HepG2 (cell line): ENCODE data around the gene CABLES1. TPM values are rescaled to one million over a fixed set of nuclear protein-coding genes. Genes with fewer than 3 reads are reported as not detected.
A peak's percentile ranks its signal among the peaks of the same experiment; 100 is the strongest.

ENCODE experiments used
- DNMT3B ChIP-seq: conservative IDR thresholded peaks from 2 replicates; pipeline ENCODE4 v1.6.1; 2016; ENCODE audit warnings: missing biosample characterization, control low read depth
- FUBP1 ChIP-seq: sonication (generic); formaldehyde crosslinking; IDR thresholded peaks from 2 replicates; pipeline ENCODE4 v1.5.1; 2020; ENCODE audit warnings: missing genetic modification reagents, mild to moderate bottlenecking, borderline replicate concordance
- HNRNPL ChIP-seq: fragments of 200-400 bp; formaldehyde crosslinking; IDR thresholded peaks from 2 replicates; pipeline ENCODE4 v1.6.1; 2017; ENCODE audit warnings: mild to moderate bottlenecking, low read depth, low read length
- NFATC3 ChIP-seq: sonication (generic); formaldehyde crosslinking; IDR thresholded peaks from 2 replicates; pipeline ENCODE4 v1.5.1; 2020; ENCODE audit warnings: mild to moderate bottlenecking, missing genetic modification reagents
- NFE2L1 ChIP-seq: sonication (generic); formaldehyde crosslinking; IDR thresholded peaks from 2 replicates; pipeline ENCODE4 v1.4.0; 2020; ENCODE audit warnings: missing genetic modification reagents, mild to moderate bottlenecking, borderline replicate concordance
- NFYC ChIP-seq: IDR thresholded peaks from 2 replicates; pipeline ENCODE4 v1.6.1; 2016; ENCODE audit warnings: missing genetic modification reagents, missing compliant biosample characterization
- SALL1 ChIP-seq: sonication (generic); formaldehyde crosslinking; IDR thresholded peaks from 2 replicates; pipeline ENCODE4 v1.8.0; 2022; ENCODE audit warnings: mild to moderate bottlenecking, missing genetic modification reagents
- SRF ChIP-seq: IDR thresholded peaks from 2 replicates; pipeline ENCODE4 v1.6.1; 2011; ENCODE audit warnings: mild to moderate bottlenecking, low read depth, low read length, moderate library complexity
- ZBTB33 ChIP-seq: sonication (generic); formaldehyde crosslinking; IDR thresholded peaks from 2 replicates; pipeline ENCODE4 v1.4.0; 2020; ENCODE audit warnings: missing genetic modification reagents
- ZBTB38 ChIP-seq: sonication (generic); formaldehyde crosslinking; IDR thresholded peaks from 2 replicates; pipeline ENCODE4 v1.5.1; 2020; ENCODE audit warnings: mild to moderate bottlenecking, missing genetic modification reagents
- ZFX ChIP-seq: sonication (generic); formaldehyde crosslinking; IDR thresholded peaks from 2 replicates; pipeline ENCODE4 v1.4.0; 2020; ENCODE audit warnings: mild to moderate bottlenecking, low read depth, missing genetic modification reagents, moderate library complexity
- ZFY ChIP-seq: sonication (generic); formaldehyde crosslinking; IDR thresholded peaks from 2 replicates; pipeline ENCODE4 v1.4.0; 2020; ENCODE audit warnings: missing genetic modification reagents
- ZIK1 ChIP-seq: sonication (generic); formaldehyde crosslinking; IDR thresholded peaks from 2 replicates; pipeline ENCODE4 v1.5.0; 2020; ENCODE audit warnings: mild to moderate bottlenecking, low read depth, missing genetic modification reagents, borderline replicate concordance
- ZMYM2 ChIP-seq: sonication (generic); formaldehyde crosslinking; IDR thresholded peaks from 2 replicates; pipeline ENCODE4 v1.8.0; 2022; ENCODE audit warnings: mild to moderate bottlenecking, missing genetic modification reagents
- ZNF264 ChIP-seq: sonication (generic); formaldehyde crosslinking; IDR thresholded peaks from 2 replicates; pipeline ENCODE4 v1.4.0; 2020; ENCODE audit warnings: missing genetic modification reagents
- ZNF776 ChIP-seq: sonication (generic); formaldehyde crosslinking; IDR thresholded peaks from 2 replicates; pipeline ENCODE4 v1.4.0; 2020; ENCODE audit warnings: mild to moderate bottlenecking, missing genetic modification reagents
- ZNF790 ChIP-seq: sonication (generic); formaldehyde crosslinking; IDR thresholded peaks from 2 replicates; pipeline ENCODE4 v1.8.0; 2022; ENCODE audit warnings: missing genetic modification reagents, mild to moderate bottlenecking, borderline replicate concordance
- polyA plus RNA-seq, 8 experiments: library from polyadenylated mRNA; depleted of rRNA in 3 of 8; stranded (reverse) in 7 of 8; unstranded in 1 of 8; fragments of >200 nt; fragmentation: Illumina TruSeq in 4 of 8; extraction: Trizol in 4 of 8; gene quantifications; 2 replicates each; pipeline versions ENCODE4 v1.2.1 to v1.2.3, GENCODE V29; 2011 to 2016; ENCODE audit warnings: low read depth in 4 of 8, missing spikeins in 1 of 8, mixed read lengths in 1 of 8; ENCODE audit not compliant: insufficient read depth in 1 of 8
- total RNA-seq, 5 experiments: library from RNA; depleted of rRNA; stranded (reverse); fragments of >200 nt; fragmentation: Illumina TruSeq; extraction: Trizol; gene quantifications; 2 replicates each; pipeline ENCODE4 v1.2.3, GENCODE V29; 2016; ENCODE audit warnings: low read depth in 1 of 5
- TF ChIP-seq, protein P1 (sequence below): sonication (generic); formaldehyde crosslinking; IDR thresholded peaks from 2 replicates; pipeline ENCODE4 v1.4.0; 2020; ENCODE audit warnings: mild to moderate bottlenecking, missing genetic modification reagents
- TF ChIP-seq, protein P2 (sequence below): sonication (generic); formaldehyde crosslinking; IDR thresholded peaks from 2 replicates; pipeline ENCODE4 v1.4.0; 2020; ENCODE audit warnings: missing genetic modification reagents, borderline replicate concordance
- TF ChIP-seq, protein P3 (sequence below): sonication (generic); formaldehyde crosslinking; IDR thresholded peaks from 2 replicates; pipeline ENCODE4 v1.5.0; 2020; ENCODE audit warnings: missing genetic modification reagents

CABLES1 gene
- total and polyA plus RNA-seq, 2 of the 13 experiments (the other 11 are each of a cell fraction or from before 2014, with no cell fraction given), result 14.7 to 25.8 TPM

DNA sequence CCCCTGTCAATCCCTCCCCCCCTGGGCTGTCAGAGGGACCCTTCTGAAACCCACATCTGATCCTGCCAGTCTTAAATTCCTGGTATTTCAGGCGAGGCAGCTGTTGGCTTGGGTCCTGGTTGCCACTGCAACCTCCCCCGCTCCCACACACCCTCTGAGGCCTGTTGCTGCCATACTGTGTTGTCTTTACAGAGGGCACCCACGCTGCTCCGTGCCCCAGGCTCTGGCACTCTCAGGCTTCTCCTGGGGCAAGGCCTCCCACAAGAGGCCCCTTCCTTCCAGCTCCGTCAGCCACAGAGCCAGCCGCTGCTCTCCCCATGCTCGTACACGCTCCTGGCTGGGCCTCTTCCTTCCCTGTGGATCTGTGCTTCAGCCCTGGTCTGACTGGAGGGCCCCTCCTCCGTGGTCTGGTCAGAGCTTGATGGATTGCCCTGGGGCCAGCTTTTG, 8.6 kb downstream of the CABLES1 start (continued):
- peak; percentile 81 for TF ChIP-seq ZBTB33 (CRISPR knock-in tag)
- TF ChIP-seq ZFY (CRISPR knock-in tag), result peak; percentile 44; the same call in 1 of the 2 replicates
- TF ChIP-seq ZNF264 (CRISPR knock-in tag), result no peak
- no peak for TF ChIP-seq FUBP1
- no peak for TF ChIP-seq NFYC (CRISPR knock-in tag)
- TF ChIP-seq, protein P1, sequence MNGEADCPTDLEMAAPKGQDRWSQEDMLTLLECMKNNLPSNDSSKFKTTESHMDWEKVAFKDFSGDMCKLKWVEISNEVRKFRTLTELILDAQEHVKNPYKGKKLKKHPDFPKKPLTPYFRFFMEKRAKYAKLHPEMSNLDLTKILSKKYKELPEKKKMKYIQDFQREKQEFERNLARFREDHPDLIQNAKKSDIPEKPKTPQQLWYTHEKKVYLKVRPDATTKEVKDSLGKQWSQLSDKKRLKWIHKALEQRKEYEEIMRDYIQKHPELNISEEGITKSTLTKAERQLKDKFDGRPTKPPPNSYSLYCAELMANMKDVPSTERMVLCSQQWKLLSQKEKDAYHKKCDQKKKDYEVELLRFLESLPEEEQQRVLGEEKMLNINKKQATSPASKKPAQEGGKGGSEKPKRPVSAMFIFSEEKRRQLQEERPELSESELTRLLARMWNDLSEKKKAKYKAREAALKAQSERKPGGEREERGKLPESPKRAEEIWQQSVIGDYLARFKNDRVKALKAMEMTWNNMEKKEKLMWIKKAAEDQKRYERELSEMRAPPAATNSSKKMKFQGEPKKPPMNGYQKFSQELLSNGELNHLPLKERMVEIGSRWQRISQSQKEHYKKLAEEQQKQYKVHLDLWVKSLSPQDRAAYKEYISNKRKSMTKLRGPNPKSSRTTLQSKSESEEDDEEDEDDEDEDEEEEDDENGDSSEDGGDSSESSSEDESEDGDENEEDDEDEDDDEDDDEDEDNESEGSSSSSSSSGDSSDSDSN (CRISPR knock-in tag), result peak; percentile 26; the same call in 1 of the 2 replicates
- TF ChIP-seq, protein P2, sequence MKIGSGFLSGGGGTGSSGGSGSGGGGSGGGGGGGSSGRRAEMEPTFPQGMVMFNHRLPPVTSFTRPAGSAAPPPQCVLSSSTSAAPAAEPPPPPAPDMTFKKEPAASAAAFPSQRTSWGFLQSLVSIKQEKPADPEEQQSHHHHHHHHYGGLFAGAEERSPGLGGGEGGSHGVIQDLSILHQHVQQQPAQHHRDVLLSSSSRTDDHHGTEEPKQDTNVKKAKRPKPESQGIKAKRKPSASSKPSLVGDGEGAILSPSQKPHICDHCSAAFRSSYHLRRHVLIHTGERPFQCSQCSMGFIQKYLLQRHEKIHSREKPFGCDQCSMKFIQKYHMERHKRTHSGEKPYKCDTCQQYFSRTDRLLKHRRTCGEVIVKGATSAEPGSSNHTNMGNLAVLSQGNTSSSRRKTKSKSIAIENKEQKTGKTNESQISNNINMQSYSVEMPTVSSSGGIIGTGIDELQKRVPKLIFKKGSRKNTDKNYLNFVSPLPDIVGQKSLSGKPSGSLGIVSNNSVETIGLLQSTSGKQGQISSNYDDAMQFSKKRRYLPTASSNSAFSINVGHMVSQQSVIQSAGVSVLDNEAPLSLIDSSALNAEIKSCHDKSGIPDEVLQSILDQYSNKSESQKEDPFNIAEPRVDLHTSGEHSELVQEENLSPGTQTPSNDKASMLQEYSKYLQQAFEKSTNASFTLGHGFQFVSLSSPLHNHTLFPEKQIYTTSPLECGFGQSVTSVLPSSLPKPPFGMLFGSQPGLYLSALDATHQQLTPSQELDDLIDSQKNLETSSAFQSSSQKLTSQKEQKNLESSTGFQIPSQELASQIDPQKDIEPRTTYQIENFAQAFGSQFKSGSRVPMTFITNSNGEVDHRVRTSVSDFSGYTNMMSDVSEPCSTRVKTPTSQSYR (CRISPR knock-in tag), result 0 out of 2 replicates have a peak, but pooled peaks have one; percentile 8
- TF ChIP-seq ZIK1 (CRISPR knock-in tag), result no peak
- no peak for TF ChIP-seq ZNF790 (CRISPR knock-in tag)
- no peak for TF ChIP-seq ZMYM2
- peak; percentile 98 for TF ChIP-seq ZBTB38
- TF ChIP-seq SRF, result no peak
- TF ChIP-seq HNRNPL, result 0 out of 2 replicates have a peak, but pooled peaks have one; percentile 61
- TF ChIP-seq NFE2L1 (CRISPR knock-in tag), result no peak
- TF ChIP-seq NFATC3 (CRISPR knock-in tag), result peak; percentile 76; the same call in 1 of the 2 replicates
- peak; percentile 19; the same call in 1 of the 2 replicates for TF ChIP-seq SALL1
- TF ChIP-seq, protein P3, sequence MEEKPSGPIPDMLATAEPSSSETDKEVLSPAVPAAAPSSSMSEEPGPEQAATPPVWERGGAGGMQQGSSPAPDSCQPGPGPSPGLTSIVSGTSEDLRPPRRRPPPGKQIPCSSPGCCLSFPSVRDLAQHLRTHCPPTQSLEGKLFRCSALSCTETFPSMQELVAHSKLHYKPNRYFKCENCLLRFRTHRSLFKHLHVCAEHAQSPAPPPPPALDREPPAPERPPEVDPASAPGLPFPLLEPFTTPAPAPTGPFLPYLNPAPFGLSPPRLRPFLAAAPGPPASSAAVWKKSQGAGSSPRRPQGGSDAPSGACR (CRISPR knock-in tag), result no peak
- TF ChIP-seq ZFX (CRISPR knock-in tag), result 0 out of 2 replicates have a peak, but pooled peaks have one; percentile 29
- TF ChIP-seq ZNF776 (CRISPR knock-in tag), result no peak
- 0 out of 2 replicates have a peak, but pooled peaks have one; percentile 67 for TF ChIP-seq DNMT3B (CRISPR knock-in tag)
